Loucy (cell line): ENCODE data around the gene OR10H4.

ENCODE experiments used
- H2AFZ ChIP-seq: fragments of 200-600 bp; sonication (generic); 2 replicates; pipeline ENCODE4 v1.6.0; 2016; ENCODE audit warnings: antibody characterized with exemption, mild to moderate bottlenecking, low read length, moderate library complexity
- H3F3A ChIP-seq: fragments of 200-600 bp; 2 replicates; pipeline ENCODE4 v1.6.0; 2016; ENCODE audit warnings: antibody characterized with exemption, low read depth, mild to moderate bottlenecking
- H3K27me3 ChIP-seq: fragments of 200-600 bp; sonication (generic); 2 replicates; pipeline ENCODE4 v1.6.1; 2014; ENCODE audit warnings: low read length, mild to moderate bottlenecking; ENCODE audit not compliant: insufficient read depth, poor library complexity, severe bottlenecking
- H3K36me3 ChIP-seq: fragments of 200-600 bp; sonication (generic); 2 replicates; pipeline ENCODE4 v1.6.1; 2016; ENCODE audit warnings: low read length; ENCODE audit not compliant: insufficient read depth
- H3K4me1 ChIP-seq: fragments of 200-600 bp; sonication (generic); 2 replicates; pipeline ENCODE4 v1.5.1; 2014; ENCODE audit warnings: low read length, mild to moderate bottlenecking; ENCODE audit not compliant: insufficient read depth, poor library complexity, severe bottlenecking
- H3K4me2 ChIP-seq: fragments of 200-600 bp; sonication (generic); 2 replicates; pipeline ENCODE4 v1.6.0; 2014; ENCODE audit warnings: antibody characterized with exemption, low read length, low read depth, mild to moderate bottlenecking; ENCODE audit not compliant: poor library complexity, severe bottlenecking
- H3K4me3 ChIP-seq: fragments of 200-600 bp; sonication (generic); 2 replicates; pipeline ENCODE4 v1.5.1; 2014; ENCODE audit warnings: low read length, mild to moderate bottlenecking, mixed read lengths; ENCODE audit not compliant: poor library complexity, severe bottlenecking
- H3K79me2 ChIP-seq: fragments of 200-600 bp; sonication (generic); 2 replicates; pipeline ENCODE4 v1.6.1; 2014; ENCODE audit warnings: low read length; ENCODE audit not compliant: insufficient read depth
- H3K9ac ChIP-seq: fragments of 200-600 bp; sonication (generic); 2 replicates; pipeline ENCODE4 v1.6.0; 2014; ENCODE audit warnings: mild to moderate bottlenecking, low read depth, low read length, moderate library complexity; ENCODE audit not compliant: poor library complexity, severe bottlenecking
- H3K9me2 ChIP-seq: fragments of 200-600 bp; sonication (generic); replicated peaks from 2 replicates; pipeline ENCODE4 v1.6.1; 2016; ENCODE audit warnings: low read depth, low read length, mixed read lengths
- H3K9me3 ChIP-seq: fragments of 200-600 bp; sonication (generic); 2 replicates; pipeline ENCODE4 v1.6.1; 2014; ENCODE audit warnings: mild to moderate bottlenecking, antibody characterized with exemption, low read length, low read depth; ENCODE audit not compliant: insufficient read depth
- H4K20me1 ChIP-seq: fragments of 200-600 bp; sonication (generic); 2 replicates; pipeline ENCODE4 v1.6.0; 2014; ENCODE audit warnings: antibody characterized with exemption, low read length, mild to moderate bottlenecking; ENCODE audit not compliant: insufficient read depth, poor library complexity, severe bottlenecking
- EZH2phosphoT487 ChIP-seq: fragments of 200-600 bp; IDR thresholded peaks from 2 replicates; pipeline ENCODE4 v1.6.1; 2018; ENCODE audit warnings: antibody characterized with exemption, mild to moderate bottlenecking, moderate library complexity, borderline replicate concordance
- TF ChIP-seq, protein P1 (sequence below): fragments of 200-600 bp; sonication (generic); conservative IDR thresholded peaks from 2 replicates; pipeline ENCODE4 v1.5.1; 2014; ENCODE audit warnings: mild to moderate bottlenecking, antibody characterized with exemption, low read length

The OR10H4 gene

GRCh38 chr19:15992014-15992413, 43.2 kb downstream of the OR10H4 start:
- no peak overlapping the region for H2AFZ ChIP-seq
- no peaks in the 10 kb centered on the region for H3F3A ChIP-seq
- H3K9me3 ChIP-seq = no peaks in the 10 kb centered on the region; the same call in 1 of the 2 replicates
- H3K36me3 ChIP-seq = no peaks in the 10 kb centered on the region
- TF ChIP-seq, protein P1, sequence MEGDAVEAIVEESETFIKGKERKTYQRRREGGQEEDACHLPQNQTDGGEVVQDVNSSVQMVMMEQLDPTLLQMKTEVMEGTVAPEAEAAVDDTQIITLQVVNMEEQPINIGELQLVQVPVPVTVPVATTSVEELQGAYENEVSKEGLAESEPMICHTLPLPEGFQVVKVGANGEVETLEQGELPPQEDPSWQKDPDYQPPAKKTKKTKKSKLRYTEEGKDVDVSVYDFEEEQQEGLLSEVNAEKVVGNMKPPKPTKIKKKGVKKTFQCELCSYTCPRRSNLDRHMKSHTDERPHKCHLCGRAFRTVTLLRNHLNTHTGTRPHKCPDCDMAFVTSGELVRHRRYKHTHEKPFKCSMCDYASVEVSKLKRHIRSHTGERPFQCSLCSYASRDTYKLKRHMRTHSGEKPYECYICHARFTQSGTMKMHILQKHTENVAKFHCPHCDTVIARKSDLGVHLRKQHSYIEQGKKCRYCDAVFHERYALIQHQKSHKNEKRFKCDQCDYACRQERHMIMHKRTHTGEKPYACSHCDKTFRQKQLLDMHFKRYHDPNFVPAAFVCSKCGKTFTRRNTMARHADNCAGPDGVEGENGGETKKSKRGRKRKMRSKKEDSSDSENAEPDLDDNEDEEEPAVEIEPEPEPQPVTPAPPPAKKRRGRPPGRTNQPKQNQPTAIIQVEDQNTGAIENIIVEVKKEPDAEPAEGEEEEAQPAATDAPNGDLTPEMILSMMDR = no peak
- no peak for TF ChIP-seq EZH2phosphoT487
- no peak overlapping the region for H3K4me3 ChIP-seq
- no peaks in the 10 kb centered on the region for H3K4me1 ChIP-seq
- no peaks in the 10 kb centered on the region for H4K20me1 ChIP-seq
- no peak overlapping the region for H3K4me2 ChIP-seq
- H3K79me2 ChIP-seq = no peaks in the 10 kb centered on the region
- no peak overlapping the region for H3K9ac ChIP-seq
- H3K9me2 ChIP-seq = no peaks in the 10 kb centered on the region
- no peaks in the 10 kb centered on the region for H3K27me3 ChIP-seq

GRCh38 chr19:15995536-15995935, 46.7 kb downstream of the OR10H4 start:
- H4K20me1 ChIP-seq = no peaks in the 10 kb centered on the region
- no peak for TF ChIP-seq EZH2phosphoT487
- TF ChIP-seq, protein P1 = no peak
- H3K9me2 ChIP-seq = no peaks in the 10 kb centered on the region
- H3K27me3 ChIP-seq = no peaks in the 10 kb centered on the region
- no peaks in the 10 kb centered on the region; the same call in 1 of the 2 replicates for H3K9me3 ChIP-seq
- no peaks in the 10 kb centered on the region for H3F3A ChIP-seq
- H2AFZ ChIP-seq = no peak overlapping the region
- H3K36me3 ChIP-seq = no peaks in the 10 kb centered on the region
- no peaks in the 10 kb centered on the region for H3K4me1 ChIP-seq
- H3K79me2 ChIP-seq = no peaks in the 10 kb centered on the region
- no peak overlapping the region for H3K9ac ChIP-seq
- no peak overlapping the region for H3K4me3 ChIP-seq
- H3K4me2 ChIP-seq = no peak overlapping the region

DNA sequence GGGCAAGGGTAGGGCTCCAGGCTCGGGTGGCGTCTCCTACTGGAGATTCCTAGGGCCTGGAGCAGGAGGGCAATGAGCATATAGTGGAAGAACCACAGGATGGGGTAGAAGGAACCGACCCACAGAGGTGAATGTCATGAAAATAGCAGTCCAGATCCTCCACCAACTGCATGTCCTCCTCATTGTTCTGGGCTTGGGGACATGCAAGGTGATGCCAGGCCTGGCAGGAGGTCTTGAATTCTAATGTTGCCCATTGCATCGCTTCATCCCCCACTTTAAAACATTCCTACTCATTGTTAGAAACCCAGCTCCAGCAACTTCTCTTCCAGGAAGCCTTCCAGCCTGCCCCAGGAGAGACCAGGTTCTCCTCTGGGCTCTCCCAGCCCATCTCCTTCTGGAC, 49.4 kb downstream of the OR10H4 start:
- Histone ChIP-seq H3K36me3 (no peaks in the 10 kb centered on the region), H2AFZ (no peak overlapping the region), H3K79me2 (no peaks in the 10 kb centered on the region), H4K20me1 (no peaks in the 10 kb centered on the region), H3F3A (no peaks in the 10 kb centered on the region), H3K9me3 (no peaks in the 10 kb centered on the region; the same call in 1 of the 2 replicates), H3K9ac (no peak overlapping the region), H3K4me3 (no peak overlapping the region), H3K27me3 (no peaks in the 10 kb centered on the region), H3K4me1 (peaks cover 11% of the 10 kb centered on the region), H3K4me2 (no peak overlapping the region), H3K9me2 (no peaks in the 10 kb centered on the region)
- TF ChIP-seq EZH2phosphoT487 = no peak
- TF ChIP-seq, protein P1 = no peak
